H1 (cell line): ENCODE data around the gene TRAPPC3. TPM values are rescaled to one million over a fixed set of nuclear protein-coding genes. Genes with fewer than 3 reads are reported as not detected.
"Not testable (repeated sequence)": the region's sequence is repeated elsewhere in the genome, so short reads cannot be mapped to it uniquely, and the experiment has no call there.

Experiments used
- CTCF ChIA-PET: fragments of 300-600 bp; sonication (Branson Sonifier 250); formaldehyde crosslinking; loops from one replicate; lab custom pipeline; 2021; ENCODE audit not compliant: partially characterized antibody; lab: Charles Lee
- POLR2A ChIA-PET: fragments of 300-600 bp; sonication (Branson Sonifier 250); formaldehyde crosslinking; loops from one replicate; lab custom pipeline; 2021; ENCODE audit warnings: inconsistent platforms; ENCODE audit not compliant: partially characterized antibody; lab: Charles Lee
- DNase-seq, 2 experiments: peaks; one replicate each; pipeline versions ENCODE4 v3.0.0 to v3.0.0-alpha.2; 2010 to 2022; ENCODE audit warnings: low spot score in 2 of 2, low read depth in 1 of 2, mixed read lengths in 1 of 2
- FAIRE-seq: peaks from 2 replicates; lab custom pipeline; 2011; peaks lifted over from hg19 to GRCh38; lab: Jason Lieb, UNC
- H2AFZ ChIP-seq: 2 replicates; pipeline ENCODE4 v1.8.1; 2012; ENCODE audit warnings: low read length, inconsistent platforms
- H2AK5ac ChIP-seq: 2 replicates; pipeline ENCODE4 v1.6.1; 2013; ENCODE audit warnings: low read depth, low read length
- H2BK120ac ChIP-seq: replicated peaks from 2 replicates; pipeline ENCODE3; 2013; ENCODE audit warnings: low read depth, low read length, inconsistent platforms
- H2BK12ac ChIP-seq: 2 replicates; pipeline ENCODE4 v1.6.1; 2013; ENCODE audit warnings: low read depth, low read length
- H2BK15ac ChIP-seq: 2 replicates; pipeline ENCODE4 v1.6.1; 2013; ENCODE audit warnings: low read length
- H2BK20ac ChIP-seq: 2 replicates; pipeline ENCODE4 v1.6.1; 2013; ENCODE audit warnings: low read length
- H2BK5ac ChIP-seq: 2 replicates; pipeline ENCODE4 v1.6.1; 2013; ENCODE audit warnings: low read depth, low read length
- H3K14ac ChIP-seq: 2 replicates; pipeline ENCODE4 v1.6.1; 2013; ENCODE audit warnings: inconsistent platforms; ENCODE audit not compliant: insufficient read length
- H3K18ac ChIP-seq: 2 replicates; pipeline ENCODE4 v1.6.1; 2013; ENCODE audit warnings: low read length; ENCODE audit errors: extremely low read depth
- H3K23ac ChIP-seq: 2 replicates; pipeline ENCODE4 v1.6.1; 2013; ENCODE audit warnings: inconsistent platforms; ENCODE audit not compliant: insufficient read length
- H3K23me2 ChIP-seq: 2 replicates; pipeline ENCODE4 v1.6.1; 2013; ENCODE audit warnings: low read depth, low read length
- H3K27ac ChIP-seq: 2 replicates; pipeline ENCODE4 v1.6.1; 2011; ENCODE audit warnings: low read depth, low read length, inconsistent platforms
- H3K27me3 ChIP-seq, 4 experiments: replicated peaks in 1 of 4; 1 replicate in 1 of 4; 2 replicates in 3 of 4; pipeline versions ENCODE4 v1.6.1 to v1.8.1; 2011 to 2013; ENCODE audit warnings: low read length in 3 of 4, mild to moderate bottlenecking in 3 of 4, inconsistent platforms in 2 of 4, mixed read lengths in 2 of 4, moderate library complexity in 1 of 4; ENCODE audit not compliant: control insufficient read depth in 3 of 4, insufficient read depth in 3 of 4; ENCODE audit errors: extremely low read depth in 1 of 4
- H3K36me3 ChIP-seq, 4 experiments: 2 replicates each; pipeline versions ENCODE4 v1.6.1 to v1.8.1; 2011 to 2013; ENCODE audit warnings: mild to moderate bottlenecking in 4 of 4, low read length in 3 of 4, moderate library complexity in 2 of 4, control low read depth in 1 of 4, inconsistent platforms in 1 of 4; ENCODE audit not compliant: insufficient read depth in 4 of 4, control insufficient read depth in 2 of 4
- H3K4ac ChIP-seq: replicated peaks from 2 replicates; pipeline ENCODE3; 2013; ENCODE audit warnings: low read length, low read depth, mixed read lengths, inconsistent platforms; ENCODE audit not compliant: insufficient read length
- H3K4me1 ChIP-seq, 4 experiments: replicated peaks in 1 of 4; 1 replicate in 1 of 4; 2 replicates in 3 of 4; pipeline versions ENCODE4 v1.6.1 to v1.8.1; 2011 to 2013; ENCODE audit warnings: low read length in 3 of 4, inconsistent platforms in 2 of 4, mixed read lengths in 1 of 4; ENCODE audit not compliant: insufficient read depth in 4 of 4, control insufficient read depth in 3 of 4
- H3K4me2 ChIP-seq, 2 experiments: 2 replicates each; pipeline versions ENCODE4 v1.6.1 to v1.8.1; 2011 to 2013; ENCODE audit warnings: low read depth in 2 of 2, low read length in 2 of 2, control low read depth in 1 of 2, inconsistent platforms in 1 of 2, mild to moderate bottlenecking in 1 of 2; ENCODE audit not compliant: insufficient read depth in 1 of 2
- H3K4me3 ChIP-seq, 4 experiments: fragments of 200-600, 300-600 bp in 1 of 4; sonication (generic), shearing (Covaris generic), sonication (Bioruptor Twin) in 1 of 4; 2 replicates each; pipeline versions ENCODE4 v1.5.1 to v1.8.1; 2011 to 2016; ENCODE audit warnings: low read length in 4 of 4, low read depth in 3 of 4, control low read depth in 2 of 4, inconsistent platforms in 2 of 4, mild to moderate bottlenecking in 2 of 4, mixed read lengths in 1 of 4, moderate library complexity in 1 of 4; ENCODE audit not compliant: insufficient read depth in 2 of 4; ENCODE audit errors: extremely low read depth in 1 of 4
- H3K56ac ChIP-seq: replicated peaks from 2 replicates; pipeline ENCODE3; 2013; ENCODE audit warnings: low read depth, mild to moderate bottlenecking, mixed read lengths, low read length, inconsistent platforms; ENCODE audit not compliant: insufficient read length
- H3K79me1 ChIP-seq: 2 replicates; pipeline ENCODE4 v1.6.1; 2013; ENCODE audit warnings: low read depth, low read length, control low read depth
- H3K79me2 ChIP-seq, 2 experiments: 2 replicates each; pipeline versions ENCODE4 v1.6.1 to v1.8.1; 2012 to 2013; ENCODE audit warnings: low read length in 2 of 2, mild to moderate bottlenecking in 2 of 2, inconsistent platforms in 1 of 2; ENCODE audit not compliant: insufficient read depth in 2 of 2, control insufficient read depth in 1 of 2
- H3K9ac ChIP-seq, 4 experiments: replicated peaks in 1 of 4; 1 replicate in 1 of 4; 2 replicates in 3 of 4; pipeline versions ENCODE4 v1.6.1 to v1.8.1; 2011 to 2013; ENCODE audit warnings: low read depth in 3 of 4, low read length in 3 of 4, control low read depth in 2 of 4, mild to moderate bottlenecking in 2 of 4, moderate library complexity in 2 of 4, inconsistent platforms in 1 of 4; ENCODE audit errors: extremely low read depth in 1 of 4
- H3K9me3 ChIP-seq, 2 experiments: 2 replicates each; pipeline versions ENCODE4 v1.6.1 to v1.8.1; 2012 to 2013; ENCODE audit warnings: mild to moderate bottlenecking in 2 of 2, moderate library complexity in 2 of 2, control low read depth in 1 of 2, inconsistent platforms in 1 of 2, low read depth in 1 of 2, low read length in 1 of 2, mixed read lengths in 1 of 2; ENCODE audit not compliant: insufficient read depth in 2 of 2
- H4K20me1 ChIP-seq, 2 experiments: replicated peaks in 1 of 2; 2 replicates each; pipeline versions ENCODE3 to v1.8.1; 2011 to 2013; ENCODE audit warnings: inconsistent platforms in 2 of 2, low read length in 2 of 2, mild to moderate bottlenecking in 1 of 2; ENCODE audit not compliant: insufficient read depth in 2 of 2, control insufficient read depth in 1 of 2
- H4K5ac ChIP-seq: 2 replicates; pipeline ENCODE4 v1.6.1; 2013; ENCODE audit warnings: low read length, low read depth, mixed read lengths, inconsistent platforms; ENCODE audit not compliant: insufficient read length
- H4K8ac ChIP-seq: 2 replicates; pipeline ENCODE4 v1.8.0; 2013; ENCODE audit warnings: mild to moderate bottlenecking, moderate library complexity, low read length, inconsistent platforms; ENCODE audit not compliant: insufficient read depth; ENCODE audit errors: extremely low read depth
- H4K91ac ChIP-seq: replicated peaks from 2 replicates; pipeline ENCODE3; 2013; ENCODE audit warnings: low read length, mixed read lengths, inconsistent platforms; ENCODE audit not compliant: insufficient read length
- WGBS, 2 experiments: shearing (Covaris generic) in 1 of 2; methylation state at CpG; one replicate each; pipeline versions ENCODE4 v1.1.6 to v1.1.7; 2013 to 2015; ENCODE audit warnings: low lambda C conversion rate in 2 of 2, mixed read lengths in 2 of 2, inconsistent platforms in 1 of 2, low coverage in 1 of 2, missing lambda C conversion rate in 1 of 2; ENCODE audit not compliant: insufficient replicate concordance in 2 of 2, insufficient coverage in 1 of 2, insufficient read length in 1 of 2; ENCODE audit errors: extremely low coverage in 1 of 2, missing lambda C conversion rate in 1 of 2; 5-methylcytosine and 5-hydroxymethylcytosine counted together
- polyA plus RNA-seq, 7 experiments: library from polyadenylated mRNA; depleted of rRNA in 3 of 7; stranded (reverse) in 5 of 7; unstranded in 2 of 7; fragments of >200 nt in 5 of 7; fragments of 200-250 nt in 2 of 7; gene quantifications; 1 replicate in 5 of 7; 2 replicates in 1 of 7; 4 replicates in 1 of 7; pipeline versions ENCODE4 v1.2.1 to v1.2.3, GENCODE V29; 2011 to 2013; ENCODE audit warnings: missing spikeins in 2 of 7, mixed read lengths in 2 of 7
- total RNA-seq: library from RNA; stranded (reverse); fragmentation: NEBNext Ultra II Directional; extraction: Animal tissue kit (Norgen Biotek cat#: 25700); gene quantifications from 2 replicates; pipeline ENCODE4 v1.2.1, GENCODE V29; 2021

Gene TRAPPC3
- total and polyA plus RNA-seq, 2 of the 8 experiments (the other 6 are each of a cell fraction or from before 2014, with no cell fraction given) = 47.8 to 51.0 TPM

GRCh38 chr1:36158827-36159252 is 9.6 kb upstream of the TRAPPC3 start:
- H4K8ac ChIP-seq, H2BK12ac ChIP-seq, H3K9ac ChIP-seq, FAIRE-seq, H2BK20ac ChIP-seq, H3K9me3 ChIP-seq, DNase-seq, H2BK15ac ChIP-seq, H2BK5ac ChIP-seq, H3K4me2 ChIP-seq, H3K4ac ChIP-seq, H3K4me3 ChIP-seq, H3K56ac ChIP-seq, H3K36me3 ChIP-seq, H2AFZ ChIP-seq, H2AK5ac ChIP-seq, H3K18ac ChIP-seq, H4K5ac ChIP-seq, H2BK120ac ChIP-seq, H3K14ac ChIP-seq, H4K91ac ChIP-seq, H3K27ac ChIP-seq, H3K23ac ChIP-seq: not testable (repeated sequence)
- peaks cover 11% of the 10 kb centered on the region for H3K23me2 ChIP-seq
- peaks cover 0 to 47% of the 10 kb centered on the region in 2 experiments; a peak in 3 of 4 replicates for H3K79me2 ChIP-seq
- ChIA-PET CTCF (interaction anchor here (0.9 to 17.6 kb wide), 6 partner anchors 9 to 127 kb away, joined by 3 to 233 read pairs (median 46); partner anchors contain the start of gene TRAPPC3), POLR2A (interaction anchor here (1.0 to 4.3 kb wide), 7 partner anchors 8 to 161 kb away, joined by 3 to 49 read pairs (median 9); partner anchors contain the start of genes THRAP3 and TRAPPC3)
- H4K20me1 ChIP-seq = peaks cover 0 to 13% of the 10 kb centered on the region in 2 experiments
- 98% methylated on average over 10 of the region's 10 CpGs; no CpG with 5 or more reads in 1 of the 2 experiments for WGBS, 2 experiments
- H3K4me1 ChIP-seq = peaks cover 0 to 27% (median 16%) of the 10 kb centered on the region in 4 experiments; a peak in 6 of 7 replicates
- peaks cover 5 to 14% (median 13%) of the 10 kb centered on the region in 4 experiments for H3K27me3 ChIP-seq
- peaks cover 17% of the 10 kb centered on the region for H3K79me1 ChIP-seq
